ENCODE measurements around the gene BCL2L1. TPM values are rescaled to one million over a fixed set of nuclear protein-coding genes. Genes with fewer than 3 reads are reported as not detected.

BCL2L1 gene
- total RNA-seq, 1 donor from 2014 or later: 60.0 TPM

DNA sequence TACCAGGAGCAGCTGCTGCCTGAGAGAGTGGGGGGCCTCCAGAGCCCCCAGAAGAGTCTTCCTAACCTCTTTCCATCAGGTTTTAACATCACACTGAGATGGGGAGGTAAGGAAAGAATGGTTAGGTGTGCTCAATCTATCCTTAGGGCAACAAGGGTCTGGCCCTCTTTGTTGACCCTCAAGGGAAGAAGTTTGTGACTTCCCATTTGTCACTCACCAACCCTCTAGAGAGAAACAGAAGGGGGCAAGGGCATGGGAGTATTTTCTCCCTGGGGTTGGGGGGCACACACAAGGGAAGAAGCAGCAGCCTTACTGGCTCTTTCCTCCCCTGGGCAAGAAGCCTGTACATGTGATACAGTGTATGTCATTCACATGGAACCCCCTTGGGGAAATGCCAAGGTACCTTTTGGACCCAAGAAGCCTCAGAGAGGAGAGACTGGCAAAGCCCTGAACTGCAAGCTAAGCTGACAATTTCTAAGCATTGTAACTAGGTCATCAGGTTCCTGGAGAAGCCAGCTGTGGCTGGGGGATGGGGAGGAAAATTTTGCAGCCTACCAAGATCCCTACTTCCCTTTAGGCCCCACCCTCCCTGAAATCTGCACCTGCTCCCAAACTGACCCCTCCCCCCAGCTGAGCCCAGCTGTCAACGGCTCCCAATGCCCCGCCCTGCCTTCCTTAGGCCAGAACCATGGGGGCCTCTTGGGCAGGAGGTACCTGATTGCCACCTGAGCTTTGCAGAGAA, 14.5 kb downstream of the BCL2L1 start:
- Histone ChIP-seq H3K9ac (no peak overlapping the region), H4K20me1 (ENCODE audit: low read depth) (peaks cover 23% of the 10 kb centered on the region), H3K4me3 (no peak overlapping the region), H3K9me3 (ENCODE audit: low read depth) (no peaks in the 10 kb centered on the region), H3K36me3 (peaks cover 4% of the 10 kb centered on the region), H3K4me1 (peaks cover 26% of the 10 kb centered on the region), H3K79me2 (ENCODE audit: low read depth) (peaks cover 94% of the 10 kb centered on the region), H3K4me2 (no peak overlapping the region), H3F3A (ENCODE audit: low read depth) (peaks cover 14% of the 10 kb centered on the region), H2AFZ (replicated peaks) (no peak overlapping the region), H3K27ac (no peak overlapping the region), H3K27me3 (no peaks in the 10 kb centered on the region)
- H3K36me3 Mint-ChIP-seq: peaks cover 33% of the 10 kb centered on the region
- no peak for TF ChIP-seq EZH2phosphoT487 (IDR thresholded peaks at IDR 0.05)
- H3K4me1 Mint-ChIP-seq: peaks cover 26% of the 10 kb centered on the region
- no peaks in the 10 kb centered on the region for H3K9me3 Mint-ChIP-seq
- H3K27me3 Mint-ChIP-seq (ENCODE audit: insufficient read depth, low read depth): no peaks in the 10 kb centered on the region
- no peak overlapping the region for H3K4me3 Mint-ChIP-seq
- no peak overlapping the region for H3K27ac Mint-ChIP-seq
- DNase-seq (ENCODE audit: low spot score): no peak

DNA sequence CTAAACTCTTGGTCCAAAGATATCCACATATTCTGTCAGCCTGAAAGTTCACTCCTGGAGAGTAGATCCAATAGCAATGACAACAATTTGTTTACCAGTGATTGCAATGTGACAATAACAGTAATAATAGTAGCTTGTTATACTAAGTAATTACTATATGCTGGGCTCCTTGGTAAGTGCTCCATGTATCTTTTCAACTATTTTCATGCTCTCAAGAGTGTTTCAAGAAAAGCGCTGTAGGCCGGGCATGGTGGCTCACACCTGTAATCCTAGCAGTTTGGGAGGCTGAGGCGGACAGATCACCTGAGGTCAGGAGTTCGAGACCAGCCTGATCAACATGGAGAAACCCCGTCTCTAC, 15.4 kb downstream of the BCL2L1 start:
- Mint-ChIP-seq H3K4me1 (peaks cover 17% of the 10 kb centered on the region), H3K27me3 (ENCODE audit: insufficient read depth, low read depth) (no peaks in the 10 kb centered on the region), H3K36me3 (peaks cover 33% of the 10 kb centered on the region), H3K9me3 (no peaks in the 10 kb centered on the region), H3K27ac (no peak overlapping the region), H3K4me3 (no peak overlapping the region)
- TF ChIP-seq EZH2 (IDR thresholded peaks at IDR 0.05): no peak
- TF ChIP-seq, protein P1, sequence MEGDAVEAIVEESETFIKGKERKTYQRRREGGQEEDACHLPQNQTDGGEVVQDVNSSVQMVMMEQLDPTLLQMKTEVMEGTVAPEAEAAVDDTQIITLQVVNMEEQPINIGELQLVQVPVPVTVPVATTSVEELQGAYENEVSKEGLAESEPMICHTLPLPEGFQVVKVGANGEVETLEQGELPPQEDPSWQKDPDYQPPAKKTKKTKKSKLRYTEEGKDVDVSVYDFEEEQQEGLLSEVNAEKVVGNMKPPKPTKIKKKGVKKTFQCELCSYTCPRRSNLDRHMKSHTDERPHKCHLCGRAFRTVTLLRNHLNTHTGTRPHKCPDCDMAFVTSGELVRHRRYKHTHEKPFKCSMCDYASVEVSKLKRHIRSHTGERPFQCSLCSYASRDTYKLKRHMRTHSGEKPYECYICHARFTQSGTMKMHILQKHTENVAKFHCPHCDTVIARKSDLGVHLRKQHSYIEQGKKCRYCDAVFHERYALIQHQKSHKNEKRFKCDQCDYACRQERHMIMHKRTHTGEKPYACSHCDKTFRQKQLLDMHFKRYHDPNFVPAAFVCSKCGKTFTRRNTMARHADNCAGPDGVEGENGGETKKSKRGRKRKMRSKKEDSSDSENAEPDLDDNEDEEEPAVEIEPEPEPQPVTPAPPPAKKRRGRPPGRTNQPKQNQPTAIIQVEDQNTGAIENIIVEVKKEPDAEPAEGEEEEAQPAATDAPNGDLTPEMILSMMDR (IDR thresholded peaks at IDR 0.05): no peak
- no peak for TF ChIP-seq EZH2phosphoT487 (IDR thresholded peaks at IDR 0.05)
- Histone ChIP-seq H3F3A (ENCODE audit: low read depth) (peaks cover 6% of the 10 kb centered on the region), H4K20me1 (ENCODE audit: low read depth) (peaks cover 23% of the 10 kb centered on the region), H3K27ac (no peak overlapping the region), H3K27me3 (no peaks in the 10 kb centered on the region), H3K79me2 (ENCODE audit: low read depth) (peaks cover 95% of the 10 kb centered on the region), H3K4me2 (no peak overlapping the region), H3K4me3 (no peak overlapping the region), H2AFZ (replicated peaks) (no peak overlapping the region), H3K9me3 (ENCODE audit: low read depth) (no peaks in the 10 kb centered on the region), H3K9ac (no peak overlapping the region), H3K36me3 (peaks cover 4% of the 10 kb centered on the region), H3K4me1 (peaks cover 19% of the 10 kb centered on the region)
- DNase-seq (ENCODE audit: low spot score): no peak

DNA sequence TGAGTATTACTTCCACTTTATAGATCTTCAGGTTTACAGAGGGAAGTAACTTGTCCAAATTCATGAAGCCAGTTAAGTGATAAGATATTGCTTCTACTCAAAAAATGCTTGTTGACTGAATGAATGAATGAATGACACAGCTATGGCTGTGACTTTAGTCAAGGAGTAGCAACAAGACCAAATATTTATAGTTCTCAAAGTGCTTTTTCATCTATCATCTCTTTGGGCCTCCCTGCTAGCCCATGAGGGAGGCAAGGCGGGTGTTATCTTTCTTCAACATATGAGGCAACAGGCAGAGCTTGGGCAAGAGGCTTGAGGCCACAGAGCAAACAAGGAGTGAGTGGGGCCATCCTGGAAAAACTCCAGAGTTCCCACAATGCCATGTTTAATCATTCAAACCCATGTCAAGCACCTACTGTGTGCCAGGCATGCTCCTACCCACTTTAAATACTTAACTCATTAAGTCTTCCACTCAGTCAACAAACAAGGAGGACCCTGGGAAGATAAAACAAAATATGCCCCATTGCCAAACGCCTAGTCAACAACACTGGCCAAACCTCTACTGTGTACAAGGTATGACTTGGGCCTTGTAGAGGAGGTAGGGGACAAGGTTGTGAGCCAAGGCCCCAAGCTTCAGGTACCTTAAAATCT, 15.9 kb downstream of the BCL2L1 start:
- no peak for DNase-seq (ENCODE audit: low spot score)
- H3K4me1 Mint-ChIP-seq: peaks cover 12% of the 10 kb centered on the region
- Histone ChIP-seq H3K36me3 (peaks cover 4% of the 10 kb centered on the region), H3K27ac (no peak overlapping the region), H2AFZ (replicated peaks) (no peak overlapping the region), H3F3A (ENCODE audit: low read depth) (peaks cover under 1% of the 10 kb centered on the region), H3K27me3 (no peaks in the 10 kb centered on the region), H3K4me2 (no peak overlapping the region), H3K79me2 (ENCODE audit: low read depth) (peaks cover 95% of the 10 kb centered on the region), H3K9me3 (ENCODE audit: low read depth) (no peaks in the 10 kb centered on the region), H3K4me1 (peaks cover 14% of the 10 kb centered on the region), H3K4me3 (no peak overlapping the region), H3K9ac (no peak overlapping the region), H4K20me1 (ENCODE audit: low read depth) (peaks cover 23% of the 10 kb centered on the region)
- H3K9me3 Mint-ChIP-seq: no peaks in the 10 kb centered on the region
- no peak for TF ChIP-seq EZH2phosphoT487 (IDR thresholded peaks at IDR 0.05)
- H3K4me3 Mint-ChIP-seq: no peak overlapping the region
- no peaks in the 10 kb centered on the region for H3K27me3 Mint-ChIP-seq (ENCODE audit: insufficient read depth, low read depth)
- peaks cover 37% of the 10 kb centered on the region for H3K36me3 Mint-ChIP-seq
- H3K27ac Mint-ChIP-seq: no peak overlapping the region

DNA sequence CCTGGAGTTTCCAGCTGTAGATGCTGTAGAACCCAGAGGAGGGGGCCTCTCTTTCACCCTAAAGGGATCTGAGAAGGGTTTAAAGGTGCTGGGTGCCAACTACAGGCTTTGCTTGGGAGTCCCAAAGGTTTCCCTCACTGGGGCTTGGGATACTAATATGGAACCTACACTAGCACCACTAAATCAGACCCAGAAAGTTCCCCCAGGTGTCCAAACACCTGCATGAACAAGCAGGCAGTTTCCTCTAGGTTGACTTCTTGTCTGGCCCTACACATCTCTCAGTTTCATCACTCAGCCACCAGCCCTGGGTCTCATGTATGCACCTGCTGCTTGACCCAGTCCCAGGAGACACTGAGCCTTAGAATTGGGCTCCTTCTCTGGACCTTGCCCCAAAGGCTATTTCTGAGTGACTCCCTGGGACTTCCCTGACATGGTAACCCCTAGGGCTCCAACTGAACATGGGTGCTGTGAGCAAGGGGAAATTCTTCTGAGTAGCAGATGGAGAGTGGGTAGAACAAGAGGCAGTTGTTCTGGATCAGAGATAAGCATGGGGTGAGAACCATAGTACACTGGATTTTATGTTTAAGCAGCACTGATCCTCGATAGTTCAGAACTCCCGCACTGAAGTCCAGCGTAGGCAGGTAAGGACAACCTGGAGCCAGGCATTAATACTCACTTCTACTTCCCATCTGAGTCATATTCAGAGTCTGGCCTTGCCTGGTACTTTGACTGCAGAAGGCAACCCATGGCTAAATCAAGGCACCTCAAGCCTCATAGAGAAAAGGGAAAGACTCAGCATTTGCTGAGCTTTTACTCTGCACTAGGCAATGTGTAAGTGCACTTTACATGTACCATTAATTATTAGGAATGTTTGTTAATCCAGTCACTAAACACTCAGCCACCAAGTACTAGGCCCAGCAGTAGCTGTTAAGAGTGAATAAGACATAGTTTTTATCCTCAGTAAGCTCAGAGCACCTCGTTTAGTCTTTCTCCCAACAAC, 16.8 kb downstream of the BCL2L1 start:
- Histone ChIP-seq H2AFZ (replicated peaks) (no peak overlapping the region), H3K4me2 (no peak overlapping the region), H3K36me3 (peaks cover 4% of the 10 kb centered on the region), H3K9ac (no peak overlapping the region), H3K27ac (no peak overlapping the region), H3K27me3 (no peaks in the 10 kb centered on the region), H3K4me1 (peaks cover 7% of the 10 kb centered on the region), H3K9me3 (ENCODE audit: low read depth) (no peaks in the 10 kb centered on the region), H4K20me1 (ENCODE audit: low read depth) (peaks cover 23% of the 10 kb centered on the region), H3K4me3 (no peak overlapping the region), H3F3A (ENCODE audit: low read depth) (no peaks in the 10 kb centered on the region), H3K79me2 (ENCODE audit: low read depth) (peaks cover 95% of the 10 kb centered on the region)
- Mint-ChIP-seq H3K27ac (peak overlapping the region; percentile 42), H3K4me3 (no peak overlapping the region), H3K27me3 (ENCODE audit: insufficient read depth, low read depth) (peaks cover 2% of the 10 kb centered on the region), H3K36me3 (peaks cover 39% of the 10 kb centered on the region), H3K9me3 (no peaks in the 10 kb centered on the region), H3K4me1 (peaks cover 5% of the 10 kb centered on the region)
- TF ChIP-seq, protein P1 (IDR thresholded peaks at IDR 0.05): no peak
- TF ChIP-seq EZH2 (IDR thresholded peaks at IDR 0.05): no peak
- no peak for TF ChIP-seq EZH2phosphoT487 (IDR thresholded peaks at IDR 0.05)
- DNase-seq (ENCODE audit: low spot score): no peak

All from neural progenitor cell (in vitro differentiated cells).